ENCODE data around the gene ZNF599. TPM values are rescaled to one million over a fixed set of nuclear protein-coding genes. Genes with fewer than 3 reads are reported as not detected.
A peak's percentile ranks its signal among the peaks of the same experiment; 100 is the strongest.

The ZNF599 gene
- polyA plus RNA-seq, 1 experiment: 7.1 TPM

DNA sequence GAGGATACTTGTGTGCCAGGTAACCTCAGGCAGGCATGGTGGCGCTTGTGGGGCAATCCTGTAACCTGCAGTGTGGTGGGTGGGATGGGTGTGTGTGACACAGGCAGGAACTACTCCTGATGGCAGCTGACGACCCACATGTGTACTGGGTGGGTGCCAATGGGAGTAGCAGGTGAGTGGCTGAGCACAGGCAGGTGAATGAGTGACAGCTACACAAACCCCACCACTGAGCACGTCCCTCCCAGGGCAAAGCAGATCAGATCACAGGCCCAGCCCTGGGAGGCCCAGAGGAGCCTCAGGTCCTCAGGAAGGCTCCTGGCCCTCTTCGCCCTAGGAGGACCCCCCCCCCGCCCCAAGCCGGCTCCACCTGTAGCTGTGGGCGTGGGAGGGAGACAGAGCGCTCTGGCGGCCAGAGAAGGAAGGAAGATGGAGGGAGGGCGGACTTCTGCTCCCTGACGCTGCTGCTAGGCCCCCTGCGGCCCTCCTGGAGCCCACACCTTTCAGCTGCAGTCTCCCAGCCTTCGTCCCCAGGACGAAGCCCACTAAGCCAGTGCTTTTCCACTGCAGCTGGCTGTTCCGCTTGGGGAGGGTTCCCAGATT lies 40.3 kb downstream of the ZNF599 start:
- POLR2A ChIA-PET: interaction anchor here (0.6 kb wide), 1 partner anchor 87 kb away, joined by 8 read pairs; no protein-coding TSS in a partner anchor
- Histone ChIP-seq H3K36me3 (ENCODE audit: control insufficient read depth, insufficient read depth, low read length) (peaks cover 4% of the 10 kb centered on the region), H3K4me3 (ENCODE audit: low read depth, low read length) (peak overlapping the region; percentile 86), H3K27me3 (ENCODE audit: control insufficient read depth, insufficient read depth, low read length) (peaks cover 1% of the 10 kb centered on the region; the same call in 1 of the 2 replicates)
- CTCF ChIA-PET: no interaction called here
- no peak for DNase-seq (ENCODE audit: low read depth)
- TF ChIP-seq, protein P1, sequence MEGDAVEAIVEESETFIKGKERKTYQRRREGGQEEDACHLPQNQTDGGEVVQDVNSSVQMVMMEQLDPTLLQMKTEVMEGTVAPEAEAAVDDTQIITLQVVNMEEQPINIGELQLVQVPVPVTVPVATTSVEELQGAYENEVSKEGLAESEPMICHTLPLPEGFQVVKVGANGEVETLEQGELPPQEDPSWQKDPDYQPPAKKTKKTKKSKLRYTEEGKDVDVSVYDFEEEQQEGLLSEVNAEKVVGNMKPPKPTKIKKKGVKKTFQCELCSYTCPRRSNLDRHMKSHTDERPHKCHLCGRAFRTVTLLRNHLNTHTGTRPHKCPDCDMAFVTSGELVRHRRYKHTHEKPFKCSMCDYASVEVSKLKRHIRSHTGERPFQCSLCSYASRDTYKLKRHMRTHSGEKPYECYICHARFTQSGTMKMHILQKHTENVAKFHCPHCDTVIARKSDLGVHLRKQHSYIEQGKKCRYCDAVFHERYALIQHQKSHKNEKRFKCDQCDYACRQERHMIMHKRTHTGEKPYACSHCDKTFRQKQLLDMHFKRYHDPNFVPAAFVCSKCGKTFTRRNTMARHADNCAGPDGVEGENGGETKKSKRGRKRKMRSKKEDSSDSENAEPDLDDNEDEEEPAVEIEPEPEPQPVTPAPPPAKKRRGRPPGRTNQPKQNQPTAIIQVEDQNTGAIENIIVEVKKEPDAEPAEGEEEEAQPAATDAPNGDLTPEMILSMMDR (IDR thresholded peaks at IDR 0.05; ENCODE audit: insufficient read depth, low read depth, low read length): no peak

DNA sequence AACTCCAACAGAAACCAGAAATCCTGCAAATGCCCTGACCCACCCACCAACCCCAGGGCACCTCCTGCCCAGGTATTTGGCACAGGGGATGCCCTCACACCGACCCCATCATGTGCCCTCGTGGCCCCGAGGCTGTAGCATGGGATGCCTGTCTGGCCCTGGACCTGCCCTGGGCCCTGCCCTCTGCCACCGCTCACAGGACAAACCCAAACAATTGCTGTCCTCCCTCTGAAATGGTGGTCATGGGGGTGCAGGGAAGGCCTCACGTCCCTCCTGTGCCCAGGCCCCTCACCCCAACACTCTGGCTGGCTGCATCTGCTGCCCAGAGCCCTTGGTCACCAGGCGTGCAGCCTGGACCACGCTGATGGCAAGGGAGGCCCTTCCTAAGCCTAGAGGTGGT lies 41.1 kb downstream of the ZNF599 start:
- Histone ChIP-seq H3K4me3 (ENCODE audit: low read depth, low read length) (no peak overlapping the region), H3K27me3 (ENCODE audit: control insufficient read depth, insufficient read depth, low read length) (peaks cover 1% of the 10 kb centered on the region; the same call in 1 of the 2 replicates), H3K36me3 (ENCODE audit: control insufficient read depth, insufficient read depth, low read length) (peaks cover 2% of the 10 kb centered on the region; the same call in 1 of the 2 replicates)
- POLR2A ChIA-PET: no interaction called here
- DNase-seq (ENCODE audit: low read depth): no peak
- TF ChIP-seq, protein P1 (IDR thresholded peaks at IDR 0.05; ENCODE audit: insufficient read depth, low read depth, low read length): no peak
- CTCF ChIA-PET: no interaction called here

DNA sequence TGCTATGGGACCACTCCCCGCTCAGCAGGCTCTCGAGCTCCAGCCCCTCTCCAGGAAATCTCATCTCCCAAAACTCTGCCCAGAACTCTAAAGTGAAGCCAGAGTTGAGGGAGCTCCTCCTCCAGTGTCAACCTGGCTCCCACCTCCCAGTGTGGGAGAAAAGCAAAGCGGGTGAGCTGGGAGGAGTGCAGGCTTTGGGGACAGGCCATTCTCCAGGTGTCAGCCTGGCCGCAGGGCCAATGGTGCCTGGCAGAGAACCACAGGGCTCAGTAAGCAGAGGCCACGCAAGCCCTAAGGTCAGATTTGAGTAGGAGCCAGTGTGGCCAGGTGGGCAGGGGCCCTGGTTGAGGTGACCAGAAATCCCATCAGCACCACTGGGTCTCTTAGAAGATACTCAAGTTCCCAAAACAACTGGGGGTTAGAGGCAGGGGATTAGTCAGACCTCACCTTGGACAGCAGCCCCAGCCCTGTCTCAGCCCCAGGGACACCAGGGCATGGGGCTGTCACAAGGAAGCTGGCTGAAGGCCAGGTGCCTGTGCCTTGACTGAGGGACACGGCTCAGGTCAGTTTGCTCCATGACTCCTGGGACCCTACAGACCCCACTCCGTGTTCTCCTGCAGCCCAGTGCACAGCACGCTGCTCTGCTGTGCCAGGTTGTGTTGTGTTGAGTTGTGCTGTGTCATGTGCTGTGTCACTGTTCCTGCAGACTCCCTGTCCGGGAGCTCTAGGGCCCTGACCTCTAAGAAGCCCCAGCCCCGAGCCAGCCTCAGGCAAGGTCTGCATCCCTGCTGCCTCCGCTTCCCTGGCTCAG lies 41.8 kb downstream of the ZNF599 start:
- peaks cover 1% of the 10 kb centered on the region; the same call in 1 of the 2 replicates for H3K27me3 ChIP-seq (ENCODE audit: control insufficient read depth, insufficient read depth, low read length)
- ChIA-PET CTCF (no interaction called here), POLR2A (no interaction called here)
- TF ChIP-seq, protein P1 (IDR thresholded peaks at IDR 0.05; ENCODE audit: insufficient read depth, low read depth, low read length): no peak
- DNase-seq (ENCODE audit: low read depth): no peak
- H3K4me3 ChIP-seq (ENCODE audit: low read depth, low read length): no peak overlapping the region
- peaks cover 2% of the 10 kb centered on the region; the same call in 1 of the 2 replicates for H3K36me3 ChIP-seq (ENCODE audit: control insufficient read depth, insufficient read depth, low read length)

DNA sequence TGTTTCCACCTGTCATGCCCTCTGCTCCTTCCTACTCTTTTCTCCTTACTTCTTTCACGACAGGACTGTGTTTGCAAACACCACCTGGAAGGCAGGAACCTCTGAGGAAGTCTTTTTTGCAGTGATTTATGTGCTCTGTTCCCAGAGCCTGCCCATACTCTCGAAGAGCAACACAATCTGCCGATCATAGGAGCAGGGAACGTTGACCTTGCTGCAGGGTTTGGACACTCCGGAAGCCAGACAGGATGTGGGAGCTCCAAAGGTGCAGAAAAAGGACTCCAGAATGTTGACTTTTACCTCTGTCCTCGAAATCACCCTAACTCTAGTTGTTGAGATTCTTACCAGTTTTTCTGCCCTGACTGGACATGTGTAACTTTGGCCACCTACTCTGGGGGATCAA lies 47.6 kb downstream of the ZNF599 start:
- H3K27me3 ChIP-seq (ENCODE audit: control insufficient read depth, insufficient read depth, low read length): peaks cover 1% of the 10 kb centered on the region; the same call in 1 of the 2 replicates
- DNase-seq (ENCODE audit: low read depth): no peak
- no peak overlapping the region for H3K4me3 ChIP-seq (ENCODE audit: low read depth, low read length)
- TF ChIP-seq, protein P1 (IDR thresholded peaks at IDR 0.05; ENCODE audit: insufficient read depth, low read depth, low read length): no peak
- ChIA-PET CTCF (interaction anchor here (1.0 kb wide), 1 partner anchor 13 kb away, joined by 3 read pairs; no protein-coding TSS in a partner anchor), POLR2A (no interaction called here)
- no peaks in the 10 kb centered on the region for H3K36me3 ChIP-seq (ENCODE audit: control insufficient read depth, insufficient read depth, low read length)

DNA sequence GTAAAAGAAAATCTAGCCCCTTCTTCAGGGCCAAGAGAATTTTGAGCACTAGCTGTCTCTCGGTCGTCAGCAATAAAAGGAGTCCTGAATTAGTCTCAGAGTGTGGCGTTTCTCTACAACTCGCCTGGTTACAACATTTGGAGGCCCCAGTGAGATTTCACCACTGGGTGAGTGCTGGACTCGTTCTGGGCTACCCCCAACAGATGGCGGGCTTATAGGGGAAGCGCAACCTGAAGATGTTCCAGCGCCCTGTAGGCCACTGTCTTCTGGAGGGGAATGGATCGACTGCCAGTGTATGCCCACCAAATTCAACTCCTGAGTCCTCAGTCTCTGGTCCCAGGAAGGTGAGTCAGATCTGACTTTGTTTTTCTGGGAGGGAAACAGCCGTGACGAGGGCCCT lies 50.7 kb downstream of the ZNF599 start:
- no peak overlapping the region for H3K4me3 ChIP-seq (ENCODE audit: low read depth, low read length)
- ChIA-PET CTCF (no interaction called here), POLR2A (no interaction called here)
- DNase-seq (ENCODE audit: low read depth): no peak
- H3K36me3 ChIP-seq (ENCODE audit: control insufficient read depth, insufficient read depth, low read length): no peaks in the 10 kb centered on the region
- TF ChIP-seq, protein P1 (IDR thresholded peaks at IDR 0.05; ENCODE audit: insufficient read depth, low read depth, low read length): no peak
- no peaks in the 10 kb centered on the region for H3K27me3 ChIP-seq (ENCODE audit: control insufficient read depth, insufficient read depth, low read length)
